ENCODE measurements around the gene ZNF521. TPM values are rescaled to one million over a fixed set of nuclear protein-coding genes. Genes with fewer than 3 reads are reported as not detected.

Gene ZNF521
- total and polyA plus RNA-seq, 2 experiments from 2014 or later: 3.1 to 9.2 TPM

DNA sequence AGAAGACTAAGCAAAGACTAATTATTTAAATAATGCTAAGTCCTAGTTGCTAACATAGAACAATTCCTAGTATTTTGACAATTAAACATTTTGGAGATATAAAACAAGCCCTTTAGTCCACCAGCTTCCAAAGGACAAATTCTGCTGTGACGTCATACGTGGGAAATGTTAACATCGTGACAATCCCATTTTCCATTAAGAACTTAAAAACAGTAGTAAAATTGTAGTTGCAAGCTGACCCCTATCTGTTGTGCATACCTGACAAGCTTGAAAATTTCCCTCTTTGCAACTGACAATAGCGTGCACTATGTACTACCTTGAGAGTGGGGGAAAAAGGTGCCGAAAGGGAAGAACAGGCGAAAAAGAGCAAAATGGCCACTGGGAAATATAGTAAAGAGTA, 279.8 kb downstream of the ZNF521 start (continued):
- TF ChIP-seq, protein P1, sequence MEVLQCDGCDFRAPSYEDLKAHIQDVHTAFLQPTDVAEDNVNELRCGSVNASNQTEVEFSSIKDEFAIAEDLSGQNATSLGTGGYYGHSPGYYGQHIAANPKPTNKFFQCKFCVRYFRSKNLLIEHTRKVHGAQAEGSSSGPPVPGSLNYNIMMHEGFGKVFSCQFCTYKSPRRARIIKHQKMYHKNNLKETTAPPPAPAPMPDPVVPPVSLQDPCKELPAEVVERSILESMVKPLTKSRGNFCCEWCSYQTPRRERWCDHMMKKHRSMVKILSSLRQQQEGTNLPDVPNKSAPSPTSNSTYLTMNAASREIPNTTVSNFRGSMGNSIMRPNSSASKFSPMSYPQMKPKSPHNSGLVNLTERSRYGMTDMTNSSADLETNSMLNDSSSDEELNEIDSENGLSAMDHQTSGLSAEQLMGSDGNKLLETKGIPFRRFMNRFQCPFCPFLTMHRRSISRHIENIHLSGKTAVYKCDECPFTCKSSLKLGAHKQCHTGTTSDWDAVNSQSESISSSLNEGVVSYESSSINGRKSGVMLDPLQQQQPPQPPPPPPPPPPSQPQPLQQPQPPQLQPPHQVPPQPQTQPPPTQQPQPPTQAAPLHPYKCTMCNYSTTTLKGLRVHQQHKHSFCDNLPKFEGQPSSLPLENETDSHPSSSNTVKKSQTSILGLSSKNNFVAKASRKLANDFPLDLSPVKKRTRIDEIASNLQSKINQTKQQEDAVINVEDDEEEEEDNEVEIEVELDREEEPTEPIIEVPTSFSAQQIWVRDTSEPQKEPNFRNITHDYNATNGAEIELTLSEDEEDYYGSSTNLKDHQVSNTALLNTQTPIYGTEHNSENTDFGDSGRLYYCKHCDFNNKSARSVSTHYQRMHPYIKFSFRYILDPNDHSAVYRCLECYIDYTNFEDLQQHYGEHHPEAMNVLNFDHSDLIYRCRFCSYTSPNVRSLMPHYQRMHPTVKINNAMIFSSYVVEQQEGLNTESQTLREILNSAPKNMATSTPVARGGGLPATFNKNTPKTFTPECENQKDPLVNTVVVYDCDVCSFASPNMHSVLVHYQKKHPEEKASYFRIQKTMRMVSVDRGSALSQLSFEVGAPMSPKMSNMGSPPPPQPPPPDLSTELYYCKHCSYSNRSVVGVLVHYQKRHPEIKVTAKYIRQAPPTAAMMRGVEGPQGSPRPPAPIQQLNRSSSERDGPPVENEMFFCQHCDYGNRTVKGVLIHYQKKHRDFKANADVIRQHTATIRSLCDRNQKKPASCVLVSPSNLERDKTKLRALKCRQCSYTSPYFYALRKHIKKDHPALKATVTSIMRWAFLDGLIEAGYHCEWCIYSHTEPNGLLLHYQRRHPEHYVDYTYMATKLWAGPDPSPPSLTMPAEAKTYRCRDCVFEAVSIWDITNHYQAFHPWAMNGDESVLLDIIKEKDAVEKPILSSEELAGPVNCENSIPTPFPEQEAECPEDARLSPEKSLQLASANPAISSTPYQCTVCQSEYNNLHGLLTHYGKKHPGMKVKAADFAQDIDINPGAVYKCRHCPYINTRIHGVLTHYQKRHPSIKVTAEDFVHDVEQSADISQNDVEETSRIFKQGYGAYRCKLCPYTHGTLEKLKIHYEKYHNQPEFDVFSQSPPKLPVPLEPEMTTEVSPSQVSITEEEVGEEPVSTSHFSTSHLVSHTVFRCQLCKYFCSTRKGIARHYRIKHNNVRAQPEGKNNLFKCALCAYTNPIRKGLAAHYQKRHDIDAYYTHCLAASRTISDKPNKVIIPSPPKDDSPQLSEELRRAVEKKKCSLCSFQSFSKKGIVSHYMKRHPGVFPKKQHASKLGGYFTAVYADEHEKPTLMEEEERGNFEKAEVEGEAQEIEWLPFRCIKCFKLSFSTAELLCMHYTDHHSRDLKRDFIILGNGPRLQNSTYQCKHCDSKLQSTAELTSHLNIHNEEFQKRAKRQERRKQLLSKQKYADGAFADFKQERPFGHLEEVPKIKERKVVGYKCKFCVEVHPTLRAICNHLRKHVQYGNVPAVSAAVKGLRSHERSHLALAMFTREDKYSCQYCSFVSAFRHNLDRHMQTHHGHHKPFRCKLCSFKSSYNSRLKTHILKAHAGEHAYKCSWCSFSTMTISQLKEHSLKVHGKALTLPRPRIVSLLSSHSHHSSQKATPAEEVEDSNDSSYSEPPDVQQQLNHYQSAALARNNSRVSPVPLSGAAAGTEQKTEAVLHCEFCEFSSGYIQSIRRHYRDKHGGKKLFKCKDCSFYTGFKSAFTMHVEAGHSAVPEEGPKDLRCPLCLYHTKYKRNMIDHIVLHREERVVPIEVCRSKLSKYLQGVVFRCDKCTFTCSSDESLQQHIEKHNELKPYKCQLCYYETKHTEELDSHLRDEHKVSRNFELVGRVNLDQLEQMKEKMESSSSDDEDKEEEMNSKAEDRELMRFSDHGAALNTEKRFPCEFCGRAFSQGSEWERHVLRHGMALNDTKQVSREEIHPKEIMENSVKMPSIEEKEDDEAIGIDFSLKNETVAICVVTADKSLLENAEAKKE (CRISPR knock-in tag; IDR thresholded peaks at IDR 0.05): no peak

DNA sequence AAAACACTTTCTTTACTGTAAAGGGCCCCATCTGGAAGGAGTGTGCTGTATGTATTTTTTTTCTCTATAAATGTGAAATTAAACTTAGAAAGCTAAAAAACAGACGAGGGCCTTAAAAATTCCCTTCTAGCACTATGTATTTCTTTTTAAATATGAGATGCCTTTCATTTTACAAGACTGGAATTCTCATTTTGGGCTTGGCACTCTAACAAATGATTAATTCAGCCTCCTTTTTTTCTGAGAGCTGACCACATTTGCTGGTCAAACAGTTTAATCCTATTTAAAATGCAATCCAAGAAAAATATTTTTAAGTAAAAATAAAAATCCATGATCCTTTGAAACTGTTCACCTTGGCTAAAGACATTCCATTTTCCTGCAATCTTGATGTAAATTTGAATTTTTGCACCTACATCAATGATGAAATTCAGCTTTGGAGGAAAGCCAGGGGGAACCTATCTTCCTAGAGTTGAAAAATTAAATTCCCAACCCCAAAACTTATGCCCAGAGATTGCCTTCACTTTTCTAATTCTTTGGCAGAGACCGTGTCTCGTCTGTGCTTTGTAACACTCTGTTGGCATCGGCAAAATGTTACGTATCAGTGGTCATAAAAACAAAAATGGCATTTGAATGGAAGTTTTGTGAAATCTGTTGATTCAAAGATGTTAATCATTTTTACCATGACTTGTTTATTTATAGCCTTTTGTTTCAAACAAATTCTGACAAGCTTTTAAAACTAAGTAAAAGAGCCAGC, 284.5 kb downstream of the ZNF521 start:
- Mint-ChIP-seq H3K4me1 (peaks cover 3% of the 10 kb centered on the region; the same call in 1 of the 3 replicates), H3K9me3 (no peaks in the 10 kb centered on the region; the same call in 2 of the 3 replicates), H3K27ac (no peak overlapping the region), H3K27me3 (ENCODE audit: insufficient read depth, low read depth, poor library complexity) (peaks cover 3% of the 10 kb centered on the region), H3K36me3 (ENCODE audit: low read depth) (no peaks in the 10 kb centered on the region), H3K4me3 (no peak overlapping the region)
- Histone ChIP-seq H3K27me3 (ENCODE audit: insufficient read depth) (no peaks in the 10 kb centered on the region), H3K9me2 (ENCODE audit: insufficient read depth) (no peaks in the 10 kb centered on the region), H3K4me1 (ENCODE audit: insufficient read depth) (no peaks in the 10 kb centered on the region), H3K4me3 (no peak overlapping the region), H3K36me3 (ENCODE audit: insufficient read depth) (no peaks in the 10 kb centered on the region), H3K4me2 (no peak overlapping the region), H3K79me2 (replicated peaks; ENCODE audit: insufficient read depth) (no peaks in the 10 kb centered on the region), H2AFZ (no peak overlapping the region), H3F3A (replicated peaks; ENCODE audit: low read depth) (no peaks in the 10 kb centered on the region), H3K27ac (ENCODE audit: low read depth) (no peak overlapping the region), H4K20me1 (replicated peaks; ENCODE audit: insufficient read depth) (no peaks in the 10 kb centered on the region)
- DNase-seq (ENCODE audit: low spot score) (no peak), ATAC-seq (no peak)
- TF ChIP-seq, protein P2, sequence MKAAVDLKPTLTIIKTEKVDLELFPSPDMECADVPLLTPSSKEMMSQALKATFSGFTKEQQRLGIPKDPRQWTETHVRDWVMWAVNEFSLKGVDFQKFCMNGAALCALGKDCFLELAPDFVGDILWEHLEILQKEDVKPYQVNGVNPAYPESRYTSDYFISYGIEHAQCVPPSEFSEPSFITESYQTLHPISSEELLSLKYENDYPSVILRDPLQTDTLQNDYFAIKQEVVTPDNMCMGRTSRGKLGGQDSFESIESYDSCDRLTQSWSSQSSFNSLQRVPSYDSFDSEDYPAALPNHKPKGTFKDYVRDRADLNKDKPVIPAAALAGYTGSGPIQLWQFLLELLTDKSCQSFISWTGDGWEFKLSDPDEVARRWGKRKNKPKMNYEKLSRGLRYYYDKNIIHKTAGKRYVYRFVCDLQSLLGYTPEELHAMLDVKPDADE (IDR thresholded peaks at IDR 0.05): no peak
- TF ChIP-seq NANOG (IDR thresholded peaks at IDR 0.05; ENCODE audit: borderline replicate concordance): no peak
- TF ChIP-seq EZH2phosphoT487 (IDR thresholded peaks at IDR 0.05; ENCODE audit: unreplicated experiment): no peak
- TF ChIP-seq EZH2 (IDR thresholded peaks at IDR 0.05; ENCODE audit: low read depth, unreplicated experiment): no peak
- TF ChIP-seq POLR2AphosphoS5 (IDR thresholded peaks at IDR 0.05; ENCODE audit: low read depth): no peak
- TF ChIP-seq ZNF331 (CRISPR knock-in tag; IDR thresholded peaks at IDR 0.05; ENCODE audit: low read depth): no peak
- no peak for TF ChIP-seq JUNB (IDR thresholded peaks at IDR 0.05; ENCODE audit: unreplicated experiment)
- TF ChIP-seq, protein P1 (CRISPR knock-in tag; IDR thresholded peaks at IDR 0.05): no peak

All from GM23338 (cell line).